D721Med (cell line): ENCODE data around the gene TRPM3.

Experiments
- DNase-seq: peaks from one replicate; pipeline ENCODE4 v3.0.0; 2011; ENCODE audit warnings: low spot score; ENCODE audit not compliant: insufficient read length
- FAIRE-seq: peaks from 2 replicates; lab custom pipeline; 2011; peaks lifted over from hg19 to GRCh38; lab: Jason Lieb, UNC
- TF ChIP-seq, protein P1 (sequence below): IDR thresholded peaks from 2 replicates; pipeline ENCODE4 v1.5.1; 2012; ENCODE audit warnings: mild to moderate bottlenecking, control low read depth; ENCODE audit not compliant: insufficient read depth; ENCODE audit errors: missing control alignments

The TRPM3 gene

GRCh38 chr9:70593241-70593640 lies 528.2 kb downstream of the TRPM3 start:
- DNase-seq, result no peak
- no peak for FAIRE-seq
- TF ChIP-seq, protein P1, sequence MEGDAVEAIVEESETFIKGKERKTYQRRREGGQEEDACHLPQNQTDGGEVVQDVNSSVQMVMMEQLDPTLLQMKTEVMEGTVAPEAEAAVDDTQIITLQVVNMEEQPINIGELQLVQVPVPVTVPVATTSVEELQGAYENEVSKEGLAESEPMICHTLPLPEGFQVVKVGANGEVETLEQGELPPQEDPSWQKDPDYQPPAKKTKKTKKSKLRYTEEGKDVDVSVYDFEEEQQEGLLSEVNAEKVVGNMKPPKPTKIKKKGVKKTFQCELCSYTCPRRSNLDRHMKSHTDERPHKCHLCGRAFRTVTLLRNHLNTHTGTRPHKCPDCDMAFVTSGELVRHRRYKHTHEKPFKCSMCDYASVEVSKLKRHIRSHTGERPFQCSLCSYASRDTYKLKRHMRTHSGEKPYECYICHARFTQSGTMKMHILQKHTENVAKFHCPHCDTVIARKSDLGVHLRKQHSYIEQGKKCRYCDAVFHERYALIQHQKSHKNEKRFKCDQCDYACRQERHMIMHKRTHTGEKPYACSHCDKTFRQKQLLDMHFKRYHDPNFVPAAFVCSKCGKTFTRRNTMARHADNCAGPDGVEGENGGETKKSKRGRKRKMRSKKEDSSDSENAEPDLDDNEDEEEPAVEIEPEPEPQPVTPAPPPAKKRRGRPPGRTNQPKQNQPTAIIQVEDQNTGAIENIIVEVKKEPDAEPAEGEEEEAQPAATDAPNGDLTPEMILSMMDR, result no peak

- FAIRE-seq (no peak), DNase-seq (no peak)
- TF ChIP-seq, protein P1, result no peak
Observed at GRCh38 chr9:70590315-70590677, 531.1 kb downstream of the TRPM3 start.

GRCh38 chr9:70589571-70590314 lies 531.7 kb downstream of the TRPM3 start:
- DNase-seq, result no peak
- FAIRE-seq, result no peak
- TF ChIP-seq, protein P1, result no peak

DNA sequence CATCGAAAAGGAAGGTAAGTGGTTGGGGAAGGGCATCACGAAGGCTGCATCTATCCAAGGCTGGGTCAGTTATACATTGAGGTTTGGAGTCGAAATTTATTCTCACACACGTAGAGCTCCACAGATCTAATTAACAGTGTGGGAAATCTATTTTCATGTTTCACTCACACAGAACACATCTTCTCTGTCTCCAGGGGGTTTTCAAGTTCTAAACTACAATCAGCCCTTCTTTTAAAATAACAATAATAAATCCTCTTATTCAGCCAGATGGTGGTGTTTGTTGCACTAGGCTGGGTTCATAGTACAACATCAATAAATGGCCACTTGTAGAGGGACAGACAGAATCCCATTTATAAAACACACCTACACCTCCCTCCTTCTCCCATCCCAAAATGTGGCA lies 532.4 kb downstream of the TRPM3 start:
- FAIRE-seq, result no peak

GRCh38 chr9:70588381-70588780 lies 533.0 kb downstream of the TRPM3 start:
- DNase-seq (no peak), FAIRE-seq (no peak)
- TF ChIP-seq, protein P1, result no peak

More for the DNA sequence above, 532.4 kb downstream of the TRPM3 start:
- TF ChIP-seq, protein P1, result no peak
- no peak for DNase-seq

DNA sequence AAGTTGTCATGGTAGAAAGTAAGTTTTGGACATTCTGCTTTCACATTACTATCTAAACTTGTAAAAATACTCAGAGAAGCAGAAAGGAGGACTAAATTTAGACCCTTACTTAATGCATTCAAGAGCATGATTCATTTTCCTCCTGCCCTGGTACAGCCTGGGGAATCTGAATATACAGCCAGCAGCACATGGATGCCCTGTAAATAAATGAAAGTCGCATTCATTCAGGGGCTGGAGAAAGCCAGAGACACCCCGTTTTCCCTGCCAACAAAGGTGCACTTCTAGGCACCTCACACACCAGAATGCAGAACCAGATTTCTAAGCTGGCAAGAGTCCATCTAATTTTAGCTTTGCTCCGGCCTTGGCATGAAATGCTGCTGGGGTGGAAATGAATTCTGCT lies 534.2 kb downstream of the TRPM3 start:
- no peak for DNase-seq
- FAIRE-seq, result no peak
- TF ChIP-seq, protein P1, result no peak

DNA sequence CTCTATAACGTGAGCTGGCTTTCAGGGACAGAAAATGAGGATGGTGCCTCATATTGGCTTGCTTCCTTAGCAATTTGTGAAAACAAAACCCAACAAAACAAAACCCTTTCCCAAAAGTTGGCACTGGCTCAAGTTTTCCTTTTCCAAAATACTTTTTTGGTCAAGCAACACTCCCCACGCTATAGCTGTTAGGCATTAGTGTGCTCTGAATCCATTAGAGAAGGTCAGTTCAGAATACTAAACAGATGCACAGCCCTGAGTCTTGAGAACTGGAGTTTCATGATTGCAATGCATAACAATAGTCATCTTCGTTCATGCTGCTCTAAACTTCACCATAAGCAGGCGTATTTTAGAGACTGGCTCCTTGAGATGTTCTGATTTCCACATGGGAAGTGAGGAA lies 534.9 kb downstream of the TRPM3 start:
- DNase-seq (no peak), FAIRE-seq (no peak)
- TF ChIP-seq, protein P1, result no peak
